ENCODE results near the gene NADSYN1. TPM values are rescaled to one million over a fixed set of nuclear protein-coding genes. Genes with fewer than 3 reads are reported as not detected.

NADSYN1 gene
- total and polyA plus RNA-seq, 2 of the 13 experiments (the other 11 are each of a cell fraction or from before 2014, with no cell fraction given): 35.7 to 51.5 TPM

- Histone ChIP-seq H3K4me1 (ENCODE audit: insufficient read depth, low read length) (peaks cover 11% of the 10 kb centered on the region), H2AFZ (ENCODE audit: low read length) (no peak overlapping the region), H3K9ac (ENCODE audit: insufficient read depth, low read depth, low read length) (no peak overlapping the region), H3K79me2 (ENCODE audit: insufficient read depth, low read length) (no peaks in the 10 kb centered on the region), H3K4me3 (replicated peaks in 1 of 3; ENCODE audit: insufficient read depth in 1 of 3, low read depth in 2 of 3, low read length in 3 of 3) (no peak overlapping the region), H4K20me1 (ENCODE audit: insufficient read depth, low read length) (no peaks in the 10 kb centered on the region), H3K9me3 (ENCODE audit: low read length) (no peaks in the 10 kb centered on the region), H3K36me3 (replicated peaks in 1 of 2; ENCODE audit: control insufficient read depth in 1 of 2, insufficient read depth in 2 of 2, low read length in 2 of 2) (peaks cover 23 to 58% of the 10 kb centered on the region in 2 experiments; a peak in 4 of 5 replicates), H3K27me3 (ENCODE audit: control insufficient read depth in 1 of 2, insufficient read depth in 2 of 2, low read length in 2 of 2) (no peaks in the 10 kb centered on the region), H3K4me2 (ENCODE audit: low read depth, low read length) (no peak overlapping the region), H3K27ac (ENCODE audit: extremely low read length, insufficient read depth, low read length) (no peak overlapping the region)
- WGBS (ENCODE audit: low lambda C conversion rate): 89% methylated on average over 8 of the region's 9 CpGs
- BruUV-seq (replicated peaks): no TSS peak
- TF ChIP-seq CEBPG (CRISPR knock-in tag; IDR thresholded peaks at IDR 0.05) (no peak), ZBTB40 (IDR thresholded peaks at IDR 0.05) (no peak), ZBTB40 (CRISPR knock-in tag; IDR thresholded peaks at IDR 0.05) (no peak), MYC (CRISPR knock-in tag; IDR thresholded peaks at IDR 0.05; ENCODE audit: borderline replicate concordance) (no peak), NBN (conservative IDR thresholded peaks at IDR 0.05) (no peak), RBM22 (optimal IDR thresholded peaks at IDR 0.05; ENCODE audit: low read length) (no peak), ZNF770 (CRISPR knock-in tag; IDR thresholded peaks at IDR 0.05) (no peak), MED8 (CRISPR knock-in tag; IDR thresholded peaks at IDR 0.05; ENCODE audit: insufficient replicate concordance) (no peak), ONECUT2 (CRISPR knock-in tag; IDR thresholded peaks at IDR 0.05) (no peak), MAX (IDR thresholded peaks at IDR 0.05) (no peak), UBTF (CRISPR knock-in tag; IDR thresholded peaks at IDR 0.05) (no peak)
- intact Hi-C loops (cut with micrococcal nuclease; ENCODE audit: unreplicated experiment): no loop called here
- no peak for DNase-seq (ENCODE audit: low spot score)
- no peak for ATAC-seq
- no peak for FAIRE-seq
- ChIA-PET CTCF (ENCODE audit: low intra/inter-chr PET ratio, low total read pairs) (no interaction called here), POLR2A (no interaction called here)
- in situ Hi-C loops (cut with HindIII; ENCODE audit: extremely low pct_ligation_motif_present, low pct_unique_long_range_greater_than_20kb): no loop called here
Measured at GRCh38 chr11:71461696-71462095, 8.7 kb downstream of the NADSYN1 start.
